BJ (cell line): Measurements from ENCODE around the gene ASH1L. TPM values are rescaled to one million over a fixed set of nuclear protein-coding genes. Genes with fewer than 3 reads are reported as not detected.

Experiments used
- CTCF ChIA-PET: fragments of 350-600 bp; formaldehyde crosslinking; extraction: SDS; loops from one replicate; lab custom pipeline; 2021; ENCODE audit warnings: antibody characterized with exemption, inconsistent platforms; lab: Yijun Ruan, JAX
- POLR2A ChIA-PET: fragments of 300-600 bp; sonication (Branson Sonifier 250); formaldehyde crosslinking; extraction: SDS; loops from one replicate; lab custom pipeline; 2021; ENCODE audit warnings: antibody characterized with exemption; lab: Charles Lee
- DNase-seq: peaks from one replicate; pipeline ENCODE4 v3.0.0-alpha.2; 2011; ENCODE audit warnings: low read depth
- H3K27me3 ChIP-seq: 2 replicates; pipeline ENCODE4 v1.6.0; 2011; ENCODE audit warnings: low read length; ENCODE audit not compliant: control insufficient read depth, insufficient read depth
- H3K36me3 ChIP-seq: 2 replicates; pipeline ENCODE4 v1.5.1; 2011; ENCODE audit warnings: low read length; ENCODE audit not compliant: control insufficient read depth, insufficient read depth
- H3K4me3 ChIP-seq: 2 replicates; pipeline ENCODE4 v1.5.1; 2011; ENCODE audit warnings: low read depth, mild to moderate bottlenecking, control low read depth, low read length
- CTCF ChIP-seq: IDR thresholded peaks from 2 replicates; pipeline ENCODE4 v1.5.1; 2011; ENCODE audit warnings: low read depth, mild to moderate bottlenecking, control low read depth, inconsistent platforms, low read length, moderate library complexity; ENCODE audit not compliant: insufficient read depth
- polyA plus RNA-seq: library from polyadenylated mRNA; depleted of rRNA; stranded (reverse); fragments of >200 nt; gene quantifications from 2 replicates; pipeline ENCODE4 v1.2.3, GENCODE V29; 2011

ASH1L gene
- polyA plus RNA-seq, 1 experiment: 20.9 TPM

- ChIA-PET CTCF (interaction anchor here (1.3 to 3.6 kb wide), 2 partner anchors 9 to 76 kb away, joined by 3 to 26 read pairs; no protein-coding TSS in a partner anchor), POLR2A (no interaction called here)
Observed at GRCh38 chr1:155326020-155326526, 236.5 kb downstream of the ASH1L start.

GRCh38 chr1:155325603-155325893 lies 237.1 kb downstream of the ASH1L start:
- no peaks in the 10 kb centered on the region for H3K27me3 ChIP-seq
- ChIA-PET POLR2A (no interaction called here), CTCF (interaction anchor here (0.9 to 4.3 kb wide), 5 partner anchors 9 to 82 kb away, joined by 3 to 54 read pairs (median 7); no protein-coding TSS in a partner anchor)
- peaks cover 9% of the 10 kb centered on the region for H3K36me3 ChIP-seq
- H3K4me3 ChIP-seq: peak overlapping the region; percentile 66
- no peak for TF ChIP-seq CTCF
- DNase-seq: no peak

More at GRCh38 chr1:155326020-155326526, 236.5 kb downstream of the ASH1L start:
- TF ChIP-seq CTCF: no peak
- no peak for DNase-seq
- Histone ChIP-seq H3K4me3 (no peak overlapping the region), H3K27me3 (no peaks in the 10 kb centered on the region), H3K36me3 (peaks cover 12% of the 10 kb centered on the region)

GRCh38 chr1:155324717-155325602 lies 237.6 kb downstream of the ASH1L start:
- peak; percentile 65 for TF ChIP-seq CTCF
- Histone ChIP-seq H3K36me3 (peaks cover 3% of the 10 kb centered on the region), H3K27me3 (no peaks in the 10 kb centered on the region), H3K4me3 (peak overlapping the region; percentile 66)
- POLR2A ChIA-PET: no interaction called here
- no peak for DNase-seq
- CTCF ChIA-PET: interaction anchor here (0.9 to 4.3 kb wide), 13 partner anchors 10 to 270 kb away, joined by 3 to 54 read pairs (median 7); no protein-coding TSS in a partner anchor

GRCh38 chr1:155324037-155324716 lies 238.4 kb downstream of the ASH1L start:
- Histone ChIP-seq H3K27me3 (no peaks in the 10 kb centered on the region), H3K4me3 (peak overlapping the region; percentile 66), H3K36me3 (0 out of 2 replicates have a peak, but pooled peaks cover 2% of the 10 kb centered on the region)
- no peak for TF ChIP-seq CTCF
- ChIA-PET POLR2A (interaction anchor here (0.6 kb wide), 1 partner anchor 239 kb away, joined by 3 read pairs; no protein-coding TSS in a partner anchor), CTCF (interaction anchor here (0.5 to 4.3 kb wide), 25 partner anchors 10 to 695 kb away, joined by 3 to 54 read pairs (median 5); partner anchors contain the start of genes HCN3 and THBS3)
- DNase-seq: peak; percentile 81
